Cardiac fibroblast (primary cell): Measurements from ENCODE around the gene HMGN2.

ENCODE experiments used
- DNase-seq, 2 donors: peaks; one replicate each; pipeline versions ENCODE4 v3.0.0 to v3.0.0-alpha.2; 2010; ENCODE audit warnings: low read depth in 2 of 2
- H3K4me3 ChIP-seq, 2 donors: replicated peaks in 1 of 2; 1 replicate in 1 of 2; 2 replicates in 1 of 2; pipeline ENCODE4 v1.5.1; 2011; ENCODE audit warnings: low read depth in 2 of 2, low read length in 2 of 2, mild to moderate bottlenecking in 2 of 2, moderate library complexity in 1 of 2
- TF ChIP-seq, protein P1 (sequence below): IDR thresholded peaks from one replicate; pipeline ENCODE4 v1.5.1; 2011; ENCODE audit warnings: low read depth, mild to moderate bottlenecking, low read length, inconsistent platforms

Gene HMGN2

GRCh38 chr1:26472320-26472900 is at the start of gene HMGN2:
Gene HMGN2 (plus strand): TSS chr1:26472440. CDS start chr1:26472613, 173 bp downstream.
- peak; percentile 89 to 91 for DNase-seq
- TF ChIP-seq, protein P1, sequence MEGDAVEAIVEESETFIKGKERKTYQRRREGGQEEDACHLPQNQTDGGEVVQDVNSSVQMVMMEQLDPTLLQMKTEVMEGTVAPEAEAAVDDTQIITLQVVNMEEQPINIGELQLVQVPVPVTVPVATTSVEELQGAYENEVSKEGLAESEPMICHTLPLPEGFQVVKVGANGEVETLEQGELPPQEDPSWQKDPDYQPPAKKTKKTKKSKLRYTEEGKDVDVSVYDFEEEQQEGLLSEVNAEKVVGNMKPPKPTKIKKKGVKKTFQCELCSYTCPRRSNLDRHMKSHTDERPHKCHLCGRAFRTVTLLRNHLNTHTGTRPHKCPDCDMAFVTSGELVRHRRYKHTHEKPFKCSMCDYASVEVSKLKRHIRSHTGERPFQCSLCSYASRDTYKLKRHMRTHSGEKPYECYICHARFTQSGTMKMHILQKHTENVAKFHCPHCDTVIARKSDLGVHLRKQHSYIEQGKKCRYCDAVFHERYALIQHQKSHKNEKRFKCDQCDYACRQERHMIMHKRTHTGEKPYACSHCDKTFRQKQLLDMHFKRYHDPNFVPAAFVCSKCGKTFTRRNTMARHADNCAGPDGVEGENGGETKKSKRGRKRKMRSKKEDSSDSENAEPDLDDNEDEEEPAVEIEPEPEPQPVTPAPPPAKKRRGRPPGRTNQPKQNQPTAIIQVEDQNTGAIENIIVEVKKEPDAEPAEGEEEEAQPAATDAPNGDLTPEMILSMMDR, result no peak

GRCh38 chr1:26429721-26430120 is 42.5 kb upstream of the HMGN2 start:
- DNase-seq, result no peak

More at GRCh38 chr1:26472320-26472900, at the start of gene HMGN2:
- H3K4me3 ChIP-seq, result peak within 1 kb of the TSS; percentile 58 to 75

GRCh38 chr1:26431979-26432695 is 40.1 kb upstream of the HMGN2 start, which contains the start of gene DHDDS:
Gene DHDDS (plus strand): TSS chr1:26432321. CDS start chr1:26432946, 625 bp downstream.
- TF ChIP-seq, protein P1, result no peak
- H3K4me3 ChIP-seq, result peak within 1 kb of the TSS; percentile 71 to 92
- DNase-seq, result peak; percentile 99

More at GRCh38 chr1:26429721-26430120, 42.5 kb upstream of the HMGN2 start:
- TF ChIP-seq, protein P1, result no peak
- no peak overlapping the region for H3K4me3 ChIP-seq

GRCh38 chr1:26432793-26433192 is 39.4 kb upstream of the HMGN2 start:
- TF ChIP-seq, protein P1, result no peak
- H3K4me3 ChIP-seq, result peak overlapping the region; percentile 71 to 92
- no peak for DNase-seq

DNA sequence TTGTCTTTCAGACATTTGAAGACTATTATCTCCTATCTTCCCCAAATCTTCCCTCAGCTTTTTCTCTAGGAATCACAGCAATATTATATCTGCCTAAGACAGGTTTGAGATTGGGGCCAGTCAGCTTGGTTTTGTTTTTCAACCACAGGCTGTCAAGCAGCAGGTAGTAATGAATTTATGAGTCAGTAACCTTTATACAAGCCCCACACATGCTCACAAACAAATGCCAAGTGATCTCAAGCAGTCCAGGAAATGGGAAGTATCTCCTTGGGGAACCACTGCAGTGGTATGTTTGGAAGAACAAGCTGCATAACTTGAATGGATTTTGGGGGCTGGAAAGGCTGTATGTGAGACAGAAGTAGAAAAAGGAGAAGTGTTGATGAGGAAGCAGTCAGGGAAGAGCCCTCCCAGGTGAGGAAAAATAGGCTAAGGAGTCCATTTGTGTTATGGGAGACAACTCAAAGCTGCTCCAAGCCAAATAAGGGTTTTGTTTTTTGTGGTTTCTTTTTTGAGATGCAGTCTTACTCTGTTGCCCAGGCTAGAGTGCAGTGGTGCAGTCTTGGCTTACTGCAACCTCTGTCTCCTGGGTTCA is 38.0 kb upstream of the HMGN2 start:
- TF ChIP-seq, protein P1, result no peak
- peak in 1 of 2 donors; percentile 16 for DNase-seq
- H3K4me3 ChIP-seq, result no peak overlapping the region

DNA sequence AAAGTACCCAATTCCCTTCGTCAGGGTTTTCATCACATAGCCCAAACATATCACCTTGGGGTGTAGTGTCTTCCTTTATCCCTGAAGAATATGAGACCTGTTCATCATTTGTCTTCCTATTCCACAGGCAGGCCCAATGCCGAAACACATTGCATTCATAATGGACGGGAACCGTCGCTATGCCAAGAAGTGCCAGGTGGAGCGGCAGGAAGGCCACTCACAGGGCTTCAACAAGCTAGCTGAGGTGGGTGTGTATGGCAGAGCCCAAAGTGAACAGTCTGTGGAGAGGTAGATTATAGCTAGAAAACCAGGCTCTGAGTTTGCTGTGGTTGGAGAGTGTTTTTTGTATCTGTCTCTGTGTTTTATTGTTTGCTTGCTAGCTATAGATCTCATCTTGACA is 34.2 kb upstream of the HMGN2 start:
- H3K4me3 ChIP-seq, result no peak overlapping the region
- DNase-seq, result no peak
- TF ChIP-seq, protein P1, result no peak
